ENCODE results near the gene DOCK3.
"Not testable (repeated sequence)": the region's sequence is repeated elsewhere in the genome, so short reads cannot be mapped to it uniquely, and the experiment has no call there.

The DOCK3 gene

DNA sequence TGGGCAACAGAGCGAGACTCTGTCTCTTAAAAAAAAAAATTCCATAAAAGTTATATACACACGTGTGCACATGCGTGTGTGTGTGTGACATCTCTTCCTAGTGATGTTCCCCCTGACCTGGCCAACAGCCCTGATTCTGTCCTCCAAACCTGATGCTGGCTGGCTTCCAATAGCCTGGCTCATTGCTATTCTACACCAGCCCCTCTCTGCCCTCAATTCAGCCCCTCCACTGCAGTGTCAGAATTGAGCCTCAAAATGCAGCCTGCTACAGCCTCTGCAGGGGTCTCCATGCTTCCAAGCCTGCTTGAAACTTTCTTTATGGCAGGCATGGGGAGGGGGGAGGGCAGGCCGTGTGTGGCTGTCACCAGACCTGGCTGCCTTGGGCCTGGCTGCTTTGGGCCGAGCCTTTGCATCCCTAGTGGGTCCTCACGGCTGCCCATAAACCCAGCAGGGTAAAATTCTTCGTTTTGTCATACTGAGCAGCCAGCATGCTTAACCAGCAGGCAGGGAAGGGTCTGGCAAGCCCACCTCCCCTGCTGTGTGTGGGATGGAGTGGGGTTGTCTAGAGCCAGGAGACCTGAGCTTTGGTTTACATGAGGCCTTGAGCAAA is 22.7 kb upstream of the DOCK3 start:
- no peak for DNase-seq (ENCODE audit: low spot score)

DNA sequence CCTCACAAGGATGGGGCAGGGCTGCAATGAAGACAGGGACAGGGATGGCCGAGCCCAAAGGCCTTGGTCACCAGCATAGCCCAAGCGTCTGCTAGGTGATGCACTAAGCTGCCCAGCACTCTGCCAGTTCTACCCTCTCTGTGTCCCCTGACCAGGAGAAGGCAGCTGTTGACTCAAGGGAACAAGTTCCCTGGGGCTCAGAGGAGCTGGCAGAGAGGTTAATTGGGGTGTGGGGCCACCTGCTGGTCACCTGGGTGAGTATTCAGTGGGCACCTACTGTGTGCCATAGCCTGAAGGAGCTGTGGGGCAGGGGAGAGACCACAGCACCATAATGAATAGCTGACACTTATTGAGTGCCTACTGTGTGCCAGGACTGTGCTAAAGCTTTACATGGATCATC is 22.0 kb upstream of the DOCK3 start:
- no peak for DNase-seq (ENCODE audit: low spot score)

GRCh38 chr3:50653937-50654595 is 20.7 kb upstream of the DOCK3 start:
- no peak for DNase-seq (ENCODE audit: low spot score)

DNA sequence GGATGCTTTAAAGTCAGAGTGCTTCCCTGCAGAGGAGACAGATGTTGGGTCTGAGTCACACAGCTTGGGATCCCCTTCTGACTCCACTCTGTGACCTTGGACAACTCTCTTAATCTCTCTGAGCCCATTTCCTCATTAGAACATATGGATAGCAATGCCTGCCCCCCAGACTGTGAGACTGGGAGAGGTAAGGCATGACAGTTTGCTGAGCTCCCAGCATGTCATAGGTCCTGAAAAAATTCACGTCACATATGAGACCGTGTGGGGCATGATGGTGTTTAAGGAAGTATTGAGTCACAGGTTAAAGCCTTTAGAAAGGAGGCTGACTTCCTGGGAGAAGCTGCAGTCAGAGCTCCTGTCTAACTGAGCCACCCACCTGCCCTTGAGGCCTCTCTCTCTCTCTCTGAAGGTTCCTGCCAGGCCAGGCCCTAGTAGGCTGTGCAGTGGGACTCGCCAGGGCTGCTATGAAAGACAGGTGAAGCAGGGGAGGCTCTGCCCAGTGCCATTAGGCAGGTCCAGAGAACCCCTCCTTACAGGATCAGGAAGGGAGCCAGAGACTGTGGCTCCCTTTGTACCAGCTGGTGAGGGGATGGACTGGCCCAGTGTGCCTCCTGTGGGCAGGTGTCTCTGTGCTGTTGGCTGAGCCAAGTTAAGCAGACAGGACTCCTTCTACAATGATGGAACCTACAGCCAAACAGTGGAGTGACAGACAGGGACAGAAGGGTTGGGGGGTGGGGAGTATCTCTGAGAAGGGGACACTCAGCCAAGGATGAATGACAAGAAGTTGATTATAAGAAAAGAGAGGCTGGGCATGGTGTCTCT is 19.5 kb upstream of the DOCK3 start:
- DNase-seq (ENCODE audit: low spot score): no peak

DNA sequence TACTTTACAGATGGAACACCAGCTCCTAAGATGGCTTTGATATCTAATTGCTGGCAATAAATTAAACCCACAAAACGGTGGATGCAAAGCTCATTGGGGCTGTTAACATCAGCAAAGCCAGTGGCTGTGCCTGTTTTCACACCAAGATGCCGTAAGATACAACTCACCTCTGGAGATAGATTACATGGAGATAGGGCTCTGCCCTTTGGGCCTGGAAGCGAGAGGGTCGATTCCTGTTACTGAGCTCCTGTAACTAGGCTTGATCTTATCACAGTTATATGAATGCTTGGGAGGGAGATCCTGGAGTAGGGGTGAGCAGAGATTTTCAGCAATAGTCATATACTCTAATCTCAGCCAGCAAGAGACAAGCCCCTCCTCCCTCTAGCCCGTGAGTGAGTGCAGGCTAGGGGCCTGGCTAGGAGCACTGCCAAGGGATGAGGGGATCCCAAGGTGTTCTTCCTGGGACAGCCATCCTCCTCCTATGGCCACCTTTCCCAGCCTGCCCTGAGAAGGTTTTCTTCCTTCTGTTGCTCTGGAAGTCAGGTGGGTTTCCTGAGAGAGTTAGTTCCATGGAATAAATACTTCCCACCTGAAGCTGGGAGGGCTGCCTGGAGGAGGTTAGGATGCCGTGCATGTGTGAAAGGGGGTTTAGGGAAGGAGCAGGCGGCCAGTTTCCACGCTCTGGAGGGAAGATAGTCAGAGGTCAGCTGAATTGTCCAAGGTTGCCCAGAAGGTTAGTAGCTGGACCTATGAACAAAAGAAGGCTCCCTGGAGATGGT is 18.1 kb upstream of the DOCK3 start:
- DNase-seq (ENCODE audit: low spot score): no peak

DNA sequence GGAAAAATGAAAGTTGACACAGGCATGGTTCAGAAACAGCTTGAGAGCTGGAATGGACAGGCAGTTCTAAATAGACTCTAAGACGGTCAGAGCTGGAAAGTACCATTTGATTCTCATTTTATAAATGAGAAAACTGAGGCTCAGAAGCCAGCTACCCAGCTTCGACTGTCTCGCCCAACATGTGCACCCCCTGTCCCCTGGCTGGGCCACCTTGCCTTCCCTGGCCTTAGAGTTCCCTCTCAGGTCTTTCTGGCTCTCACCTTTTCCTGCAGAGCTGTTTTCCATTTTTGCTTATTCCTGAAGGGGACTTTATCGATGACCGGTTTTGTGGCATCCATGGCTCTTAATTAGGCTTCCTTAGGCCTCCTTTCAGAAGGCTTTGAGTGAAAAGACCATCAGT is 17.3 kb upstream of the DOCK3 start:
- DNase-seq (ENCODE audit: low spot score): no peak

- DNase-seq (ENCODE audit: low spot score): no peak
Measured at GRCh38 chr3:50657816-50658215, 16.9 kb upstream of the DOCK3 start.

DNA sequence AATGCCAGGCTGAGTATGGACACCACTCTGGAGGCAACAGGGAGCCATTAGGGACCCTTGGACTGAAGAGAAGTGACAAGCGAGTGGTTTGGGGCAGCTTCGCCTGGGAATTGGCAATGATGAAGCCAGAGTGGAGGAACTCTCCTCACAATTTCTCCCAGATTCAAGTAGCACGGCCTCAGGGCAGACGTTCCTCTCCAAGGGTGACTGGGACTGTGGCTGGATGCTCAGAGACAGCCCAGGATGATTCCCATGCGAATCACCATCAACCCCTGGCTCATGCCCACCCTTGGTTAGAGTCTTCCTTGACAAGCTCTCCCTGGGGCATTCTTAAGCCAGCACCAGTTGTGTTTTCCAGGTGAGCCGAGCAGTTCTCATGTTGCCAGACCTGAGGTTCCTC is 16.3 kb upstream of the DOCK3 start:
- DNase-seq (ENCODE audit: low spot score): peak; percentile 52

- no peak for DNase-seq (ENCODE audit: low spot score)
Measured at GRCh38 chr3:50658831-50659230, 15.9 kb upstream of the DOCK3 start.

DNA sequence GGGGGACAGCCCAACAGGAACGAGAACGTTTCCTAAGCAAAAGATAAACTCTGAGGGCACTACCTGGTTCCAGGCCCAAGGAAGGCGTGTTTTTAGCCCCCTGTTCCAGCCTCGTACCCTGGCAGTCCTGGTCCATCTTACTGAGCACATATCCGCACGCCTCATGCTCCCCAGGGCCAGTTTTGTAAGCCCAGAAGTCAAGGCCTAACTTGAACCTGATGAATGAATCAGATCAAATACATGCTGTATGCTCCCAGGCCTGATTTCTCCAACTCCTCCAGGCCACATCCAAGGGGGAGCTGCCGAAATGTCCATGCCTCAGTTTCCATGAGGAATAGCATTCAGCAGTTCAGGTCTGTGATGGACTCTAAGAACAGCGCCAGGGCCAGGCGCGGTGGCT is 14.3 kb upstream of the DOCK3 start:
- DNase-seq (ENCODE audit: low spot score): no peak

DNA sequence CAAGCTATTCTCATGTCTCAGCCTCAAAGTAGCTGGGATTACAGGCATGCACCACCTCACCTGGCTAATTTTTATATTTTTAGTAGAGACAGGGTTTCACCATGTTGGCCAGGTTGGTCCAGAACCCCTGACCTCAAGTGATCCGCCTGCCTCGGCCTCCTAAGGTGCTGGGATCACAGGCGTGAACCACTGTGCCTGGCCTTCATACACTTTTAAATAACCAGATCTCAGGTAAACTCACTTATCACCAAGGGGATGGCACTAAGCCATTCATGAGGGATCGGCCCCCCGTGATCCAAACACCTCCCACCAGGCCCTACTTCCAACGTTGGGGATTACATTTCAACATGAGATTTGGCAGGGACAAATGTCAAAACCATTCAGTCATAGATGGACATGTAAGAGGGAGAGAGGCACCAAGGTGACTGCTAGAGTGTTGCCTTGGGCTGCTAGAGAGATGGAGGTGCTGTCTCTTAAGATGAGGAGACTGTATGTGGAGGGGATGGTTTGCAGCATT is 13.3 kb upstream of the DOCK3 start:
- no peak for DNase-seq (ENCODE audit: low spot score)

- no peak for DNase-seq (ENCODE audit: low spot score)
Measured at GRCh38 chr3:50662408-50662807, 12.3 kb upstream of the DOCK3 start.

DNA sequence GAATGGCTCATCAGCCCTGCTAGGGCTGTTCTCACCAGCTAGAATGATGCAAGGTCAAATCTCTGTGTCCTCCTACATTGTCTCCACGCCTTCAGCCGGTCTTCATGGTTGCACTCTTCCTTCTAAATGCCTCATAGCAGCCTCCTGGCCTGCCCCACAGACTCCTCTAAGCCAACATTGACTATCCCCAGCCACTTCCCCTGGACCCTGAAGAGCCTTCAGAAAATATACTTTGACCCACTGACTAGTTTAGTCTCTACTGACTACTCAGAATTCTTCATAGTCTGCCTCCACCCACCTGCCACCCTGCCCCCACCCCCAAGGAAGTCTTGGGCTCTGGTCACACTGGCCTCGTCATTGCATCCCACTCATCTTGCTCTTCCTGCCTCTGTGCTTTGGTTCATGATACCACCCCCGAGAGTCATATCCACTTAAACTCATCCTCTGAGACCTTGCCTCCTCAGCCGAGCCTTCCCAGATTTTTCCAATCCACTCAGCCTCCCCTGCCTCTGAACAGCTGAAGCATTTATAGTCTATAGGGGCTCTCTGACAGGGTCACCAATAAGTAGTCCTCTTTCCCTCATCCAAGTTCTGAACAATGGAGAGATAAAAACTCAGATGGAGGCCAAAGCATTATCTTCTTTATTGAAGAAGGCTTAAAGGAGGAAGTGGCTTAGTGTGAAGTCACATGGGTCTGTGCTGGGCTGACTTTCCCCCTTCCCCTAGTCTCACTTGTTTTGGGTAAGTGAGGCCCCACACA is 9.5 kb upstream of the DOCK3 start:
- DNase-seq (ENCODE audit: low spot score): no peak

GRCh38 chr3:50665841-50666115 is 8.9 kb upstream of the DOCK3 start:
- not testable (repeated sequence) for DNase-seq (ENCODE audit: low spot score)

GRCh38 chr3:50666837-50667236 is 7.9 kb upstream of the DOCK3 start:
- DNase-seq (ENCODE audit: low spot score): no peak

DNA sequence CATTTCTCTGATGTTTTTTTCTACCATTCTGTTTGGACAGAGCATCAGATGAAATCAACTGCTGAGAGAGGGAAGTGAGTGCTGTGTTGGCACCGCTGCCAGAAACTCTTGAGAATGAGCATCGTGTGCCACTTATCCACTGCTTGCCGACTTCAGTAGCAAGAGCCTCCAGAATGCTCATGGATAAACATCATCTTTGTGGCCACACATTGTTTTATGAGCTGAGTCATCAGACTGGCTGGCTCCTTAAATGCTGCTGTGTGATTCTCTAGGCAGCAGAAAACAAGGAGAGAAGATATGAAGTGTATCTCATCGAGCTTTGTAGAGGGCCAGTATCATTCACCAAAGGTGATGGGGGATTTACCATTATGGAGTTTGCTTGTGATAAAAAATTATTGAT is 3.4 kb upstream of the DOCK3 start:
- DNase-seq (ENCODE audit: low spot score): peak; percentile 86

DNA sequence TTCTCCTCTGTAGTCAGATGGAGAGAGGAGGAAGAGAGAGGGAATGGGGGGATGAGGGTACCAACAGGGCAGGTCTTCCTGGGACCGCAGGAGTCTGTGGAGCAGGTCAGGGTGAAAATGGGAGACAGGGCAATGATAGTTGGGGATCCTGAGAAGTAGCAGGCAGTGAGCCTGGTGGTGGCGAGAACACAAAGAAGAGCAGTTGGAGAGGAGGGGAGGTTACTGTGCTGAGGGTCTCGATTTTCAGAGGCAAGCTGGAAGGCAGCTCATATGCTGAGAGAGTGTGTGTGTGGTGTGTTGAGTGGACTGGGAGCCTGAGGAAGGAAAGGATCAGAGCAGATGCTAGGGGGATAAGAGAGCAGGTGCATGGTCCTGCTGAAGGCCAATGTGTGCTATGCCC is 2.1 kb upstream of the DOCK3 start:
- DNase-seq (ENCODE audit: low spot score): no peak

DNA sequence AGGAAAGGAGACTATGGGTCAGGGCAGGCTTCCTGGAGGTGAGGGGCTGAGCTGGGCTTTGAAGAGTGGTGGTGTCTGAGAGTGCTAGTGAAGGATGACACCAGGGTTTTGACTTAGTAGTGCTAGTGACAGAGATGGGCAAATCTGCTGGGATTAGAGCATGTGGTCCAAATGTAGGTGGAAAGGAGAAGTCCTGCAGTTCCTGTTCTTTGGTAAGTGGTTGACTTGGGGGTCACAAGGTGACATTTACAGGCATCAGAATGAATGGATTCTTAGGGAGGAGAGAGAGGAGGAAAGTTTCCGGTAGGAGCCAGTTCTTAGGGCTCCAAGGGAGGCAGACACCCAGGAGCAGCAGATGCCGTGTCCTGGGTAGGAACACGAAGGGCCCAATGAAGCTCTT is 796 bp upstream of the DOCK3 start:
- no peak for DNase-seq (ENCODE audit: low spot score)

DNA sequence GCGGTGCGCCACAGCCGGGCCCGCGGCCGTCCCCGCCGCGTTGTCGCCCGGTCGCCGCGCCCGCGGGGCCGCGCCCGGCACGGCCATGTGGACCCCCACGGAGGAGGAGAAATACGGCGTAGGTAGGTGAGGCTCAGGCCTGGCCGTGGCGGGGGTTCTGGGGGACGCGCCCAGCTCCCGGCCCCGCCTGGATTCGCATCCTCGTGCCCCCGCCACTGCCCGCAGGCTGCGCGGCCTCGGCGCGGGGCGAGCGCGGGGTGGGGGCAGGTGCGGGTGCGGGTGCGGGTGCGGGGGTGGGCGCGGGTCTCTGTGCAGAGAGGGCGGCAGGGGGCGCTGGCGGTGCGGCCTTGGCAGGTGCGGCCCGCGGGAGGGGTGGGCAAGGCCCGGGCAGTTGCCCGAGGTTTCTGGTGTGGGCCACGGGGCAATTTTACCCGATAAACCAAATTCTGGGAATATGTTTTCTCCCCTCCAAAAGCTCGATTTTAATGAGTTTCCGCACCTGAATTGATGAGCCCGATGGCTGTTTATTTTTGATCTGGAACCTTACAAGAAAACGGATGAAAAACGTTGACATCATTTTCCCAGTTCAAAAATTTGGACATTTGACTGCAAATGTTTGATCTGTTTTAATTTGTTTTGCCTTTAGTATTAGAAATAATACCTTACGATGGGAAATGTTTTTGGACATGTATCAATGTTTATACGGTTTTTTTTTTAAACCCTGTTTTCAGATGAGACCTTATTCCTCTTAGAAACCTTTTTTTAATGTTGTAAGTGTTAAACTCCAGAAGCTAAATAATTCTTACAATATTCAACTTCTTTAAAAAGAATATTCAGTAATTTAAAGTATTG is 678 bp downstream of the DOCK3 start:
- no peak for DNase-seq (ENCODE audit: low spot score)

DNA sequence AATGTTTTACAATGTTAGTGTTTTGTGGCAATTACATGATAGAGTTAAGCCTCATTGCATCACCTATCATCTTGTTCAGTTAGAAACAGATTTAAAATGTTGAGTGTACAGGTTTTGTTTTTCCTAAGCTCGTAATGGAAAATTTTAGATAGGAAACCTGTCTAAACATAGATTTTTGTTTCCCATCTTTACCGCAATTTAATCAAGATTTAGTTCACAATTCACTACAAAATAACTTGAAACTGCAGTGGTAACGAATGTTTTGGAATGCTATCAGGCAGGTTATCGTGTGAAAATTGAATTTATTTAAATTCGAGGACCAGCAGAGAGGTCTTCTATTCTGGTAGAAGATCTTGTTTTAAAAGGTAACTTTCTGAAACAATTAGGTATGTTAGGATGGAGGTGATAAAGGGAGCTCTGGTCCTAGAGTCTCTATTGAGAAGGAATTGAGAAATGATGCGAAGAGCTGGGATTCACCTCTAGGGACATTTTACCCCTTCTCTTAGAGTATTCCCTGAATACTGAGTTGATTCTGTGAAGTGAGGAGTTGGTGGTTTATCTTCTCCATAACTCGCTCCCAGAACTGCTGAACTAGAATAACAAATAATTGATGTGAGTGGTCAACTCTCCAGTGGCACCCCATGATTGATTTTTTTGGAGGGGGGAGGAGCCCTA is 1.4 kb downstream of the DOCK3 start:
- DNase-seq (ENCODE audit: low spot score): no peak

All from AG20443 (cell line).